DOHH2 (cell line): Measurements from ENCODE around the gene PLAAT2.
"Not testable (repeated sequence)": the region's sequence is repeated elsewhere in the genome, so short reads cannot be mapped to it uniquely, and the experiment has no call there.

Experiments used
- H3F3A ChIP-seq: fragments of 200-600 bp; sonication (generic), shearing (Covaris generic); 2 replicates; pipeline ENCODE4 v1.6.0; 2016; ENCODE audit warnings: antibody characterized with exemption, mild to moderate bottlenecking; ENCODE audit not compliant: control insufficient read depth, insufficient read depth
- H3K27ac ChIP-seq: fragments of 200-600 bp; sonication (generic); 2 replicates; pipeline ENCODE4 v1.5.1; 2014; ENCODE audit warnings: low read depth, mild to moderate bottlenecking, low read length, moderate library complexity
- H3K27me3 ChIP-seq: fragments of 200-600 bp; sonication (generic); 2 replicates; pipeline ENCODE4 v1.6.1; 2014; ENCODE audit warnings: mild to moderate bottlenecking, low read length, mixed read lengths; ENCODE audit not compliant: control insufficient read depth
- H3K36me3 ChIP-seq: fragments of 200-600 bp; sonication (generic); 2 replicates; pipeline ENCODE4 v1.6.1; 2014; ENCODE audit warnings: mild to moderate bottlenecking, low read length, moderate library complexity, mixed read lengths; ENCODE audit not compliant: control insufficient read depth
- H3K4me1 ChIP-seq: fragments of 200-600 bp; sonication (generic); 2 replicates; pipeline ENCODE4 v1.6.1; 2014; ENCODE audit warnings: mild to moderate bottlenecking, low read length, mixed read lengths; ENCODE audit not compliant: control insufficient read depth
- H3K4me2 ChIP-seq: fragments of 200-600 bp; sonication (generic); 2 replicates; pipeline ENCODE4 v1.6.0; 2014; ENCODE audit warnings: mild to moderate bottlenecking, low read length, moderate library complexity
- H3K4me3 ChIP-seq: fragments of 200-600 bp; sonication (generic); 2 replicates; pipeline ENCODE4 v1.5.1; 2014; ENCODE audit warnings: mild to moderate bottlenecking, low read length, mixed read lengths
- H3K79me2 ChIP-seq: fragments of 200-600 bp; sonication (generic); 2 replicates; pipeline ENCODE4 v1.6.1; 2014; ENCODE audit warnings: mild to moderate bottlenecking, low read length, mixed read lengths; ENCODE audit not compliant: control insufficient read depth
- H3K9me2 ChIP-seq: fragments of 200-600 bp; sonication (generic); replicated peaks from 2 replicates; pipeline ENCODE4 v1.6.1; 2014; ENCODE audit warnings: mild to moderate bottlenecking, low read length, mixed read lengths; ENCODE audit not compliant: control insufficient read depth
- H3K9me3 ChIP-seq: fragments of 200-600 bp; sonication (generic); 2 replicates; pipeline ENCODE4 v1.6.1; 2014; ENCODE audit warnings: antibody characterized with exemption, low read length, mixed read lengths; ENCODE audit not compliant: control insufficient read depth, insufficient read depth
- H4K20me1 ChIP-seq: fragments of 200-600 bp; sonication (generic); 2 replicates; pipeline ENCODE4 v1.6.0; 2014; ENCODE audit warnings: low read depth, mild to moderate bottlenecking, antibody characterized with exemption, low read length, moderate library complexity; ENCODE audit not compliant: control insufficient read depth, insufficient read depth
- CTCF ChIP-seq: fragments of 200-600 bp; sonication (generic); IDR thresholded peaks from one replicate; pipeline ENCODE4 v1.5.1; 2014; ENCODE audit warnings: antibody characterized with exemption, mild to moderate bottlenecking, low read depth, low read length; ENCODE audit not compliant: poor library complexity, severe bottlenecking
- EZH2phosphoT487 ChIP-seq: fragments of 200-600 bp; sonication (generic); IDR thresholded peaks from 2 replicates; pipeline ENCODE4 v1.6.1; 2017; ENCODE audit warnings: borderline replicate concordance, mild to moderate bottlenecking, antibody characterized with exemption, low read length, moderate library complexity, mixed read lengths

PLAAT2 gene

GRCh38 chr11:63543711-63544110, 19.5 kb downstream of the PLAAT2 start:
- Histone ChIP-seq H3K4me3 (no peak overlapping the region), H3K4me2 (no peak overlapping the region), H3K27me3 (peaks cover 3% of the 10 kb centered on the region; the same call in 1 of the 2 replicates), H3K4me1 (0 out of 2 replicates have a peak, but pooled peaks cover 2% of the 10 kb centered on the region), H3K9me3 (no peaks in the 10 kb centered on the region), H4K20me1 (no peaks in the 10 kb centered on the region), H3K27ac (no peak overlapping the region), H3K9me2 (no peaks in the 10 kb centered on the region), H3F3A (no peaks in the 10 kb centered on the region), H3K79me2 (no peaks in the 10 kb centered on the region), H3K36me3 (no peaks in the 10 kb centered on the region)
- TF ChIP-seq EZH2phosphoT487: no peak
- TF ChIP-seq CTCF: no peak

GRCh38 chr11:63542506-63542905, 20.7 kb downstream of the PLAAT2 start:
- H3K4me3 ChIP-seq: not testable (repeated sequence)

GRCh38 chr11:63537293-63538101, 25.7 kb downstream of the PLAAT2 start:
- Histone ChIP-seq H3K9me3 (no peaks in the 10 kb centered on the region), H3K4me1 (peaks cover 9% of the 10 kb centered on the region), H3K27ac (no peak overlapping the region), H3K4me3 (no peak overlapping the region), H3K79me2 (no peaks in the 10 kb centered on the region), H3K4me2 (peak overlapping the region; percentile 50), H3K9me2 (no peaks in the 10 kb centered on the region), H4K20me1 (no peaks in the 10 kb centered on the region), H3K36me3 (no peaks in the 10 kb centered on the region), H3F3A (no peaks in the 10 kb centered on the region), H3K27me3 (0 out of 2 replicates have a peak, but pooled peaks cover 7% of the 10 kb centered on the region)
- TF ChIP-seq EZH2phosphoT487 (no peak), CTCF (no peak)

More at GRCh38 chr11:63542506-63542905, 20.7 kb downstream of the PLAAT2 start:
- not testable (repeated sequence) for H3K27me3 ChIP-seq, H3K4me1 ChIP-seq, H3K9me3 ChIP-seq, H3K36me3 ChIP-seq, H3K9me2 ChIP-seq, H3K79me2 ChIP-seq, H3F3A ChIP-seq, H4K20me1 ChIP-seq, H3K4me2 ChIP-seq, H3K27ac ChIP-seq

GRCh38 chr11:63536669-63537292, 26.4 kb downstream of the PLAAT2 start, which contains the start of gene PLAAT4:
Gene PLAAT4, plus strand, starts transcription at chr11:63536808. Its CDS starts 61 bp downstream, at chr11:63536869.
- no peaks in the 10 kb centered on the region for H3K36me3 ChIP-seq
- no peaks in the 10 kb centered on the region for H3F3A ChIP-seq
- H3K27ac ChIP-seq: no peak within 1 kb of the TSS
- no peaks in the 10 kb centered on the region for H4K20me1 ChIP-seq
- no peaks in the 10 kb centered on the region for H3K79me2 ChIP-seq
- H3K4me2 ChIP-seq: peak within 1 kb of the TSS; percentile 50
- no peaks in the 10 kb centered on the region for H3K9me3 ChIP-seq
- H3K4me3 ChIP-seq: peak within 1 kb of the TSS; percentile 41
- H3K27me3 ChIP-seq: 0 out of 2 replicates have a peak, but pooled peaks cover 7% of the 10 kb centered on the region
- peaks cover 14% of the 10 kb centered on the region for H3K4me1 ChIP-seq
- TF ChIP-seq CTCF (no peak), EZH2phosphoT487 (no peak)
- H3K9me2 ChIP-seq: no peaks in the 10 kb centered on the region
